Stimulated activated naive CD4-positive, alpha-beta T cell treated with Interleukin-2 at 50 U/mL for 16 hours (primary cell): ENCODE data around the gene CHAF1B.

Source experiments
- DNase-seq: peaks from one replicate; lab custom pipeline; 2025; lab: John Stamatoyannopoulos, UW

CHAF1B gene

DNA sequence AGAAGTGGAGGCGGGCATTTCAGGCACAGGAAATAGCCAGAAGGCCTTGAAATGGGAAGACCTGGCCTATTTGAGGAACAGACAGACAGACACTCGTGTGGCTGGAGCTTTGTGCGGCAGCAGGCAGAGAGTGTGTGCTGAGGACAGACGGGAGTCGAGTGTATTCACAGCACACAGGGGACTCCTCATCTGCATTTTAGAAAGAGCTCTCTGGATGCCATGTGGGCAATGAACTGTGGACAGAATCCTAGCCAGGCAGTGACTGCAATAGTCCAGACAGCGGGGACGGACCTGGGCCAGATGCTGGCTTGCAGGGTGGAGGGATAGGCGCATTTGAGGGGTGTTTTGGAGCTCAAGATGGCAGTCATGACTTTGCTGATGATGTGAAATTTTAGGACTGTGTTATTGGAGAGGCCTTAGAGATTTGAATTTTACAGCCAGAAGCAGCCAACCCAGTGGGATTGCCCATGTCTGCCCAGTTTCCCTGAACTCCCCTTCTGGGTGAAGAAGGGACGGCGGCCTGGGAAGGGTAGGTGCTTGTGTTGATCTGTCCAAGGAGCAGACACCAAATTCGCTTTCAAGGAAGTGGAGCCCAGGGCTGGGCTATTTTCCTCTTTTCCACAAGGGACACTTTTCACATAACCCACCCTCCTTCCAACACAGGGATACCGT lies 43.7 kb downstream of the CHAF1B start:
- no peak for DNase-seq

GRCh38 chr21:36429947-36430546 lies 44.9 kb downstream of the CHAF1B start:
- peak; percentile 59 for DNase-seq

- no peak for DNase-seq
Observed at GRCh38 chr21:36430841-36431240, 45.6 kb downstream of the CHAF1B start.

DNA sequence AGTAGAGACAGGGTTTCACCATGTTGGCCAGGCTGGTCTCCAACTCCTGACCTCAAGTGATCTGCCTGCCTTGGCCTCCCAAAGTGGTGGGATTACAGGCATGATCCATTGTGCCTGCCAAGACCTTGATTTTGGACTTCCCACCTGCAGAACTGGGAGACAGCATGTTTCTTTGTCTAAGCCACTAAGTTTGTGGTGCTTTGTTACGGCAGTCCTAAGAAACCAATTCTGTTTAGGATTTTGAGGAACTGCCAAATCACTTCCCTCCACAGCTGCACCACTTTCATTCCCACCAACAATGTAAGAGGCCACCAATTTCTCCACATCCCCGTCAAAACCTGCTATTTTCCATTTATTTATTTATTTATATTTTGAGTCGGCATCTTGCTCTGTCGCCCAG lies 46.1 kb downstream of the CHAF1B start:
- DNase-seq, result no peak

- no peak for DNase-seq
Observed at GRCh38 chr21:36433059-36433709, 48.0 kb downstream of the CHAF1B start.

DNA sequence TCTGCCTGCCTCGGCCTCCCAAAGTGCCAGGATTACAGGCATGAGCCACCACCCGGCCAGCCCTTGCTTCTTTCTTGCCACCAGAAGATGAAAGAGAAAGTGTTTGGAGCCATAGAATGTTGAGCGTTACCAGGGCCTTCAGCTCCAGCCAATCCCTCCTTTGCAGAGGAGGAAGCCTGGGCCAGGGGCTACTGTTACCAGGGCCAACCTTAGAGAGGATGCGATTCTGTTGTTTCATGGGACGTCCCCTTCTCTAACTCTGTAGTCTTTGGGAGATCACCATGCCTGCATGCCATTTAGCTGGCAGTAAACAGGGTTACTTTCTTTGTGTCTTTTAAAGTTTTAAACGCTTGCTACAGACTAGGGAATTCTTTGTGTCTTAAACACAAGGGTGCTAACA lies 49.0 kb downstream of the CHAF1B start:
- no peak for DNase-seq

DNA sequence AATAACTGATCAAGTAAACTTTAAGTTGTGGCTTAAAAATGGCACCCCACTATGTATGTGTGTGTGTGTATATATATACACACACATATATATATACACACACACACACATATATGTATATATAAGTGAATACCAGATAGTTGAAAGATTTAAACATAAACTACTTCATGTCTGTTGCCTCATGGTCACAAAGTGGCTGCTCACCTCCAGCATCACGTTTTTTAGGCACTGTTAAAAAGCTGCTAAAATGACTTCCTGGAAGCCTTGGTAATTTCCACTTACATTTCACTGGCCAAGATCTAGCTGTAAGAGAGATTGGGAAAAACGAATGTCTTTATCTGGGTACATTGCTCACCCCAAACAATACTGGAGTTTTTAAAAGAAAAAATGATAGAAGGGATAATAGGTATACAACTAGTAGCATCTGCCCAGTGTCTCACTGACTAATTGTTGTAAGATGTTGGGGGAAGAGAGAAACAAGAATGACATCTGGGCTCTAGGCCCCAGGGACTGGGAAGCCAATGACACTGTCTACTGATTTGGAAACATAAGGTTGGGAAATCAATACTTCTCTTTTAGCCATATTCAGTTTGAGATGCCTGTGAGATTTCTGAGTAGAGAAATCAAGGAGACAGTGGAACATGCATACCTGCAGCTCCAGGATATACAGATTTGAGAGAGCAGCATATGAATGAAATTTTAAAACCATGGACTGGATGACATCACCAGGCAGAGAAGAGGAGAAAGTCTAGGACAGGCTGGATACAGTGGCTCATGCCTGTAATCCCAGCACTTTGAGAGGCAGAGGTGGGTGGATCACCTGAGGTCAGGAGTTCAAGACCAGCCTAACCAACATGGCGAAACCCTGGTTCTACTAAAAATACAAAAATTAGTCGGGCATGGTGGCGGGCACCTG lies 51.9 kb downstream of the CHAF1B start:
- no peak for DNase-seq

- DNase-seq, result no peak
Observed at GRCh38 chr21:36437745-36438128, 52.5 kb downstream of the CHAF1B start.

GRCh38 chr21:36441715-36442114 lies 56.5 kb downstream of the CHAF1B start:
- DNase-seq, result no peak

GRCh38 chr21:36446301-36446700 lies 61.1 kb downstream of the CHAF1B start:
- no peak for DNase-seq

- DNase-seq, result no peak
Observed at GRCh38 chr21:36450511-36450910, 65.3 kb downstream of the CHAF1B start.

GRCh38 chr21:36451506-36451905 lies 66.3 kb downstream of the CHAF1B start:
- DNase-seq, result no peak

DNA sequence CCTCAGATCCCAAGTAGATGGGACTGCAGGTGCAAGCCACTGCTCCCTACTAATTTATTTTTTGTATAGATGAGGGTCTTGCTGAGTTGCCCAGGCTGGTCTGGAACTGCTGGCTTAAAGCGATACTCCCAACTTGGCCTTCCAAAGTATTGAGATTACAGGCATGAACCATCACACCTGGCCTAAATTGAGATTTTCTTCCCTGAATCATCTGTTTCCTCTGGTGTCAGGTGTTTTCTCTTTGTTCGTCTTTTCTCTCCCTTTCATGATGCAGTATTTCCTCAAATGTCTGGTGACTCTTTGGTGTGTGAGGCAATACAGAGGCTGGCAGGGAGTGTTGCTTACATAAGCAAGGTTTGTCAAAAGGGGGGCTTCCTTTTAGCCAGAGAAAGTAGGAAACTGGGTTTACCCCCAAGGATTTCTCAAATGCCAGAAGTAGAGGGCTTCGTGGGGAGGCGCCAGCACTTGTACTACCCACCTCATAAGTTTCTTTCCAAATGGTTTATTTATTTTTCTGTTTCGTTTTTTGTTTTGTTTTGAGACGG lies 67.2 kb downstream of the CHAF1B start:
- DNase-seq, result no peak

DNA sequence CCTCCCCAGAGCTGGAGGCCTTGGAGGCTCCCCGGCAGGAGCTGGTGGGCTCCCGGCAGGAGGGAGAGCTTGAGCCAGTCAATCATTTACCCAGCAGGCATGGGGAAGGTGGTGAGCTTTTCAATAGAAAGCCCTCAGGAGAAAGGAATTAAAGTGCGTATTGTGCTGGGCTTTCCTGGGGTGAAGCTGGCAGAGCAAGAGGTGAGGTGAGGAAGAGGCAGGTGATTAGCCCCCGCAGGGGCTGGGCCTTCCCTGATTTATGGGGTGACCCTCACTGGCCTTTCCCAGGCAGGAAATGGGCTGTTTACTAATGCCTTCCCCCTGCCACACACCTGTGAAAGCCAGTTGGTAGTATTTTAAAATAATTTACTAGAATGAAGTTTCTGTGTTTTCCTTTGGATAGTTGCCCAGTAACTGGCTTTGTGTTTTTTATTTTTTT lies 68.9 kb downstream of the CHAF1B start:
- no peak for DNase-seq

- DNase-seq, result no peak
Observed at GRCh38 chr21:36454706-36455105, 69.5 kb downstream of the CHAF1B start.

DNA sequence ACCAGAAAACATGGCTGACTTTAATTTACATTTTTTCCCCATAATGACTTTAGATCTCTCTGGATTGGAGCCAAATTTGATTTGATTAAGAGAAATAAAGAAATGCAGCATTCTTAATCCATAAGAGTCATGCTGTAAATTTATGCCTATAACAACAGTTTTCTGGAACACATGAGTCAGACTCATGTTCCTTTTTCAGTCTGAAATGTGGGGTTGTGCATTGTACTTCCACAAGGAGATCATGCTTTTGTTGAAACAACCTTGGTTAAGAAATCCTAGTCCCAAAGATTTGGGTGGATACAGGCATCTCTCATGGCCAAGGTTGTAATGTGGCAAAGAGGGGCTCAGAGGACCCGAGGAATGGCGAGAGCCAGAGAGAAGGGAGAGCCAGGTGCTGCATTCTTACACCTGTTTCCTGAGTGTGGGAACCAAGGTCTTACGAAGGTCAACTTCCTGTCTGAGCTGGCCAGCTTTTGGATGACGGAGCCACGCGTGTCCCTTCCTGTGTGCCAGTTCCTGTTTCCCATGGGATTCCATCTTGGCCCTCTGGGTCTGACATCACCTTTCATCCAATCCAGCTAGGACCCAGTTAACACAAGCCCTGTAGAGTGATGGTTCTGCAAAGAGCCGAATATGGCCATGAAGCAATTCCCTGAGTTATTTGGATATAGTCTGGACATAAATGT lies 71.7 kb downstream of the CHAF1B start:
- no peak for DNase-seq

GRCh38 chr21:36459098-36459497 lies 73.9 kb downstream of the CHAF1B start:
- no peak for DNase-seq

DNA sequence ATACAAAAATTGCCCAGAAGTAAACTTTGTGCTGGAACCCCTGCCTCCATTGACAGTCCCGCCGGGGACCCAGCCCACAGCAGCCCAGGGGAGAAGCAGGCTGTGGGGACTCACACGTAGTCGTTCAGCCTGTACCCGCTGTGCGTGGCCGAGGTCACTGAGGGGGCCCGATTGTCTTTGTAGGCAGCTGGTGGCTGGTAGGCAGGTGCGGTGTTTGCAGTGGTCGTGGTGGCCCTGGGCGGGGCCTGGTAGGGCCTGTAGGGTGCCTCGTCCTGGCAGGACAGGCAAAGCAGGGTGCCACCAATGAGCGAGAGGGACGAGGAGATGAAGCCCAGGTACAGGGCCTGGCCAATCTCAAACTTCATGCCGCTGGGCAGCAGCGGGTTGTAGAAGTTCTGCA lies 75.7 kb downstream of the CHAF1B start:
- no peak for DNase-seq

DNA sequence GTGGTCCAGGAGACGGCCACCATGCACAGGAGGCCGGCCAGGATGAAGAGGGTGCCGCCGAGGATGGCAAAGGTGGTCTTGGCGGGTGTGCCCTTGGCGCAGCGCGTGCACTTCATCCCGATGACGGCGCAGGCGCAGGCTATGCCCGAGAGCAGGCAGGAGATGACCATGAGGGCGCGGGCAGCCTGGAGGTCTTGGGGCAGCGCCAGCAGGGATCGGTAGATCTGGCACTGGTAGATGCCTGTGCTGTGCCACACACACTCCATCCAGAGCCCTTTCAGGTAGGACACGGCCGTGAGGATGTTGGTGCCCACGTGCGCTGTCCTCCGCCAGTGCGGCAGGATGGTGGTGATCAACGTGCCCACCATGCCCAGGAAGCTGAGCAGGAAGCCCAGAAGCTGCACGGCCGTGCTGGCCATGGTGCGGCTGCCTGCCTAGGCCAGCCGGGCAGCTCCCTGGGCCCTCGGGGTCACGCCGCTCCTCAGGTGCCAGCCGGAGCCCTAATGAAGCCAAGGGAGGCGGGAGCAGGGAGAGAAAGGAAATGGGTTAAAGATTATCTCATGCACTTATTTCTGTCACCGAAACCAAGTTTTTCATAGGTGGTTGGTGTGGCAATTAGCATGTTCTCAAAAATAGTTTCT lies 76.2 kb downstream of the CHAF1B start:
- DNase-seq, result no peak

GRCh38 chr21:36461918-36462486 lies 76.8 kb downstream of the CHAF1B start:
- no peak for DNase-seq

DNA sequence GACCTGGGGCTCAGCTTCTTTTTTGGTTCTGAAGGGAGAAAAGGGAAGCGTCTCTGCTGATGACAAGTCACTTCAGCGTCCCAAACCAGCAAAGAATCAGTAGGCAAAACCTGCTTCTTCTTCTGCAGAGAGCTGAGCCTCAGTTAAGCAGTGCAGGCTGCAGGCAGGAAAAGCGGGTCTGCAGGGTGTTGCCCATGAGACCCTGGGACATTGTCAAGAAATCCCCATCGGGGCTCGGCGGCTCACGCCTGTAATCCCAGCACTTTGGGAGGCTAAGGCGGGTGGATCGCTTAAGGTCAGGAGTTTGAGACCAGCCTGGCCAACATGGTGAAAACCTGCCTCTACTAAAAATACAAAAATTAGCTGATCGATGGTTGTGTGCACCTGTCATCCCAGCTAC lies 78.0 kb downstream of the CHAF1B start:
- DNase-seq, result no peak
